ENCODE results near the gene PRKCZ. TPM values are rescaled to one million over a fixed set of nuclear protein-coding genes. Genes with fewer than 3 reads are reported as not detected.

The PRKCZ gene
- total RNA-seq, 1 donor from 2014 or later = 1.3 TPM

GRCh38 chr1:2067393-2067792 is 17.2 kb downstream of the PRKCZ start:
- H3K36me3 ChIP-seq = no peaks in the 10 kb centered on the region
- intact Hi-C loops (cut with DNase I) = no loop called here
- DNase-seq (ENCODE audit: low spot score in 2 of 2) = no peak

DNA sequence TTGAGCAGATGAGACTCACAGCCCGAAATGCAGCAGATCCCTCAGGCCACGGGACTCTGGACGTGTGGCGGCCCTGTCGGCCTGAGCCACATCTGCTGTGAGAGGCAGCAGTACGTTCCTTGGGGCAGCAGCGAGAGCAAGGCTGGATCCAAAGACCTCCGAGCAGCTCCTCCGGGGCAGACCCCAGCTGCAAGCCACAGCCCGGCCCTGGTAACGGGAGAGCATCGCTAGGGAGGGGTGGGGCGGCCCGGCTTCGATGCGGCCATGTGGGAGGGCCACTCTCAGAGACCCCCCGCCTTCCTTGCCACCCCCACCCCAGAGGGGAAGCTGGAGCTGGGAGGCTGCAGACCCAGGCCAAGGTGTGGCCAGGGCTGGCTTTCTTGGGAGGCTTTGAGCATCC is 17.8 kb downstream of the PRKCZ start:
- no peak for DNase-seq (ENCODE audit: low spot score in 2 of 2)
- H3K4me1 ChIP-seq = no peaks in the 10 kb centered on the region
- no peak overlapping the region for H3K4me3 ChIP-seq
- H3K27ac ChIP-seq = no peak overlapping the region
- intact Hi-C loops (cut with DNase I) = no loop called here
- TF ChIP-seq, protein P1, sequence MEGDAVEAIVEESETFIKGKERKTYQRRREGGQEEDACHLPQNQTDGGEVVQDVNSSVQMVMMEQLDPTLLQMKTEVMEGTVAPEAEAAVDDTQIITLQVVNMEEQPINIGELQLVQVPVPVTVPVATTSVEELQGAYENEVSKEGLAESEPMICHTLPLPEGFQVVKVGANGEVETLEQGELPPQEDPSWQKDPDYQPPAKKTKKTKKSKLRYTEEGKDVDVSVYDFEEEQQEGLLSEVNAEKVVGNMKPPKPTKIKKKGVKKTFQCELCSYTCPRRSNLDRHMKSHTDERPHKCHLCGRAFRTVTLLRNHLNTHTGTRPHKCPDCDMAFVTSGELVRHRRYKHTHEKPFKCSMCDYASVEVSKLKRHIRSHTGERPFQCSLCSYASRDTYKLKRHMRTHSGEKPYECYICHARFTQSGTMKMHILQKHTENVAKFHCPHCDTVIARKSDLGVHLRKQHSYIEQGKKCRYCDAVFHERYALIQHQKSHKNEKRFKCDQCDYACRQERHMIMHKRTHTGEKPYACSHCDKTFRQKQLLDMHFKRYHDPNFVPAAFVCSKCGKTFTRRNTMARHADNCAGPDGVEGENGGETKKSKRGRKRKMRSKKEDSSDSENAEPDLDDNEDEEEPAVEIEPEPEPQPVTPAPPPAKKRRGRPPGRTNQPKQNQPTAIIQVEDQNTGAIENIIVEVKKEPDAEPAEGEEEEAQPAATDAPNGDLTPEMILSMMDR (IDR thresholded peaks at IDR 0.05) = no peak
- H3K36me3 ChIP-seq = no peaks in the 10 kb centered on the region
- no peaks in the 10 kb centered on the region for H3K9me3 ChIP-seq
- H3K27me3 ChIP-seq = no peaks in the 10 kb centered on the region

More at GRCh38 chr1:2067393-2067792, 17.2 kb downstream of the PRKCZ start:
- no peaks in the 10 kb centered on the region for H3K9me3 ChIP-seq
- no peaks in the 10 kb centered on the region for H3K27me3 ChIP-seq
- TF ChIP-seq, protein P1 (IDR thresholded peaks at IDR 0.05) = no peak
- no peak overlapping the region for H3K4me3 ChIP-seq
- H3K27ac ChIP-seq = no peak overlapping the region
- no peaks in the 10 kb centered on the region for H3K4me1 ChIP-seq

- Histone ChIP-seq H3K27ac (no peak overlapping the region), H3K9me3 (no peaks in the 10 kb centered on the region), H3K4me1 (no peaks in the 10 kb centered on the region), H3K27me3 (no peaks in the 10 kb centered on the region), H3K4me3 (no peak overlapping the region), H3K36me3 (no peaks in the 10 kb centered on the region)
- no peak for DNase-seq (ENCODE audit: low spot score in 2 of 2)
- TF ChIP-seq, protein P1 (IDR thresholded peaks at IDR 0.05) = no peak
- intact Hi-C loops (cut with DNase I) = no loop called here
Observed at GRCh38 chr1:2068951-2069350, 18.7 kb downstream of the PRKCZ start.

DNA sequence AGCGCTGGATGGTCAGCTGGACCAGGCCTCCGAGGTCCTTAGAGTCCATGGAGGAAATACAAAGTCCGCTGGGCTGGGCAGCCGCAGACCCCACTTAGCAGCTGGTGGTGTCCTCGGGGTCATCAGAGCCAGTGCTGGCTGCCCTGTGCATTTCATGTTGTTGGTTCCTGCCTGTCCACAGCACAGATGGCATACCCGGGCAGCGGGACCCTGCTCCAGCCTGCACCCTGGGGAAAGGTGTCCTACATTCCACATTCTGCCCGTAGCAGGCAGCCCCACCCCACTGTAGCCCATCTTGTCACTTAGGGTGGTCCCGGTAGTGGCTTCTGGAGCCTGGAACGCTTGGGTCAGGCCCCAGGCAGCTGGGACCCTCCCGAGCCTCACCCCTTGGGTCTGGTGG is 19.8 kb downstream of the PRKCZ start:
- Histone ChIP-seq H3K27ac (no peak overlapping the region), H3K4me3 (no peak overlapping the region), H3K36me3 (no peaks in the 10 kb centered on the region), H3K27me3 (no peaks in the 10 kb centered on the region), H3K4me1 (no peaks in the 10 kb centered on the region), H3K9me3 (no peaks in the 10 kb centered on the region)
- DNase-seq (ENCODE audit: low spot score in 2 of 2) = no peak
- TF ChIP-seq, protein P1 (IDR thresholded peaks at IDR 0.05) = no peak
- intact Hi-C loops (cut with DNase I) = no loop called here

- Histone ChIP-seq H3K4me1 (no peaks in the 10 kb centered on the region), H3K27ac (no peak overlapping the region), H3K4me3 (no peak overlapping the region), H3K27me3 (no peaks in the 10 kb centered on the region), H3K9me3 (no peaks in the 10 kb centered on the region), H3K36me3 (no peaks in the 10 kb centered on the region)
- intact Hi-C loops (cut with DNase I) = no loop called here
- TF ChIP-seq, protein P1 (IDR thresholded peaks at IDR 0.05) = no peak
- DNase-seq (ENCODE audit: low spot score in 2 of 2) = no peak
Observed at GRCh38 chr1:2070800-2071530, 20.8 kb downstream of the PRKCZ start.

All from ascending aorta (tissue), 2 donors.